Temporal lobe (tissue), 1 donor: Measurements from ENCODE around the gene TOPORS. TPM values are rescaled to one million over a fixed set of nuclear protein-coding genes. Genes with fewer than 3 reads are reported as not detected.

Experiments used
- total RNA-seq: library from RNA; depleted of rRNA; stranded (reverse); fragments of >200 nt; gene quantifications from one replicate; pipeline ENCODE4 v1.2.3, GENCODE V29; 2014

TOPORS gene
- total RNA-seq, 1 donor from 2014 or later: 32.5 TPM

Other genes with a start within 250 kb of the TOPORS start
- gene ACO1, start 167.9 kb downstream of the TOPORS start, total RNA-seq: 12.0 TPM
- gene RIGI, start 26.4 kb downstream of the TOPORS start, total RNA-seq: 3.9 TPM
- 3.0 TPM for gene SMIM27, start 259 bp downstream of the TOPORS start, total RNA-seq
- 27.0 TPM for gene NDUFB6, start 20.6 kb upstream of the TOPORS start, total RNA-seq
- 0.25 TPM for gene TAF1L, start 83.1 kb upstream of the TOPORS start, total RNA-seq
- gene TMEM215, start 231.0 kb upstream of the TOPORS start, total RNA-seq: 0.25 TPM